ENCODE measurements around the gene RHOBTB1. TPM values are rescaled to one million over a fixed set of nuclear protein-coding genes. Genes with fewer than 3 reads are reported as not detected.

Gene RHOBTB1
- total and polyA plus RNA-seq, 9 of the 15 experiments (the other 6 are each of a cell fraction or from before 2014, with no cell fraction given): 1.7 to 11.7 (median 9.3) TPM

- TF ChIP-seq STAT5B (CRISPR knock-in tag; IDR thresholded peaks at IDR 0.05) (no peak), ZNF316 (IDR thresholded peaks at IDR 0.05) (peak; percentile 68), TSHZ1 (CRISPR knock-in tag; IDR thresholded peaks at IDR 0.05) (no peak), EP400 (IDR thresholded peaks at IDR 0.05) (peak; percentile 11; the same call in 1 of the 2 replicates), ID3 (CRISPR knock-in tag; IDR thresholded peaks at IDR 0.05) (no peak), ID3 (tag; IDR thresholded peaks at IDR 0.05) (no peak), SMARCA4 (IDR thresholded peaks at IDR 0.05) (0 out of 2 replicates have a peak, but pooled peaks have one; percentile 18), TCF3 (CRISPR knock-in tag; IDR thresholded peaks at IDR 0.05) (no peak), RHOXF2B (CRISPR knock-in tag; conservative IDR thresholded peaks at IDR 0.05) (no peak), NFRKB (IDR thresholded peaks at IDR 0.05; ENCODE audit: low read depth) (peak; percentile 49; the same call in 1 of the 2 replicates), NELFE (IDR thresholded peaks at IDR 0.05; ENCODE audit: insufficient read depth, insufficient read length) (no peak)
- TF ChIP-seq, protein P1, sequence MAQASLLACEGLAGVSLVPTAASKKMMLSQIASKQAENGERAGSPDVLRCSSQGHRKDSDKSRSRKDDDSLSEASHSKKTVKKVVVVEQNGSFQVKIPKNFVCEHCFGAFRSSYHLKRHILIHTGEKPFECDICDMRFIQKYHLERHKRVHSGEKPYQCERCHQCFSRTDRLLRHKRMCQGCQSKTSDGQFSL (CRISPR knock-in tag; IDR thresholded peaks at IDR 0.05): no peak
- TF ChIP-seq, protein P1 (tag; IDR thresholded peaks at IDR 0.05): no peak
- TF ChIP-seq, protein P2, sequence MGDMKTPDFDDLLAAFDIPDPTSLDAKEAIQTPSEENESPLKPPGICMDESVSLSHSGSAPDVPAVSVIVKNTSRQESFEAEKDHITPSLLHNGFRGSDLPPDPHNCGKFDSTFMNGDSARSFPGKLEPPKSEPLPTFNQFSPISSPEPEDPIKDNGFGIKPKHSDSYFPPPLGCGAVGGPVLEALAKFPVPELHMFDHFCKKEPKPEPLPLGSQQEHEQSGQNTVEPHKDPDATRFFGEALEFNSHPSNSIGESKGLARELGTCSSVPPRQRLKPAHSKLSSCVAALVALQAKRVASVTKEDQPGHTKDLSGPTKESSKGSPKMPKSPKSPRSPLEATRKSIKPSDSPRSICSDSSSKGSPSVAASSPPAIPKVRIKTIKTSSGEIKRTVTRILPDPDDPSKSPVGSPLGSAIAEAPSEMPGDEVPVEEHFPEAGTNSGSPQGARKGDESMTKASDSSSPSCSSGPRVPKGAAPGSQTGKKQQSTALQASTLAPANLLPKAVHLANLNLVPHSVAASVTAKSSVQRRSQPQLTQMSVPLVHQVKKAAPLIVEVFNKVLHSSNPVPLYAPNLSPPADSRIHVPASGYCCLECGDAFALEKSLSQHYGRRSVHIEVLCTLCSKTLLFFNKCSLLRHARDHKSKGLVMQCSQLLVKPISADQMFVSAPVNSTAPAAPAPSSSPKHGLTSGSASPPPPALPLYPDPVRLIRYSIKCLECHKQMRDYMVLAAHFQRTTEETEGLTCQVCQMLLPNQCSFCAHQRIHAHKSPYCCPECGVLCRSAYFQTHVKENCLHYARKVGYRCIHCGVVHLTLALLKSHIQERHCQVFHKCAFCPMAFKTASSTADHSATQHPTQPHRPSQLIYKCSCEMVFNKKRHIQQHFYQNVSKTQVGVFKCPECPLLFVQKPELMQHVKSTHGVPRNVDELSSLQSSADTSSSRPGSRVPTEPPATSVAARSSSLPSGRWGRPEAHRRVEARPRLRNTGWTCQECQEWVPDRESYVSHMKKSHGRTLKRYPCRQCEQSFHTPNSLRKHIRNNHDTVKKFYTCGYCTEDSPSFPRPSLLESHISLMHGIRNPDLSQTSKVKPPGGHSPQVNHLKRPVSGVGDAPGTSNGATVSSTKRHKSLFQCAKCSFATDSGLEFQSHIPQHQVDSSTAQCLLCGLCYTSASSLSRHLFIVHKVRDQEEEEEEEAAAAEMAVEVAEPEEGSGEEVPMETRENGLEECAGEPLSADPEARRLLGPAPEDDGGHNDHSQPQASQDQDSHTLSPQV (IDR thresholded peaks at IDR 0.05): peak; percentile 70
- TF ChIP-seq, protein P3, sequence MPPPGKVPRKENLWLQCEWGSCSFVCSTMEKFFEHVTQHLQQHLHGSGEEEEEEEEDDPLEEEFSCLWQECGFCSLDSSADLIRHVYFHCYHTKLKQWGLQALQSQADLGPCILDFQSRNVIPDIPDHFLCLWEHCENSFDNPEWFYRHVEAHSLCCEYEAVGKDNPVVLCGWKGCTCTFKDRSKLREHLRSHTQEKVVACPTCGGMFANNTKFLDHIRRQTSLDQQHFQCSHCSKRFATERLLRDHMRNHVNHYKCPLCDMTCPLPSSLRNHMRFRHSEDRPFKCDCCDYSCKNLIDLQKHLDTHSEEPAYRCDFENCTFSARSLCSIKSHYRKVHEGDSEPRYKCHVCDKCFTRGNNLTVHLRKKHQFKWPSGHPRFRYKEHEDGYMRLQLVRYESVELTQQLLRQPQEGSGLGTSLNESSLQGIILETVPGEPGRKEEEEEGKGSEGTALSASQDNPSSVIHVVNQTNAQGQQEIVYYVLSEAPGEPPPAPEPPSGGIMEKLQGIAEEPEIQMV (tag; conservative IDR thresholded peaks at IDR 0.05; ENCODE audit: low read depth): 0 out of 2 replicates have a peak, but pooled peaks have one; percentile 35
Measured at GRCh38 chr10:60977161-60978122, 33.5 kb upstream of the RHOBTB1 start (continued).

All from K562 (cell line).